Measurements from ENCODE around the gene NR1H3. TPM values are rescaled to one million over a fixed set of nuclear protein-coding genes. Genes with fewer than 3 reads are reported as not detected.

The NR1H3 gene
- total and polyA plus RNA-seq, 9 donors: 18.0 to 39.7 (median 27.3) TPM

DNA sequence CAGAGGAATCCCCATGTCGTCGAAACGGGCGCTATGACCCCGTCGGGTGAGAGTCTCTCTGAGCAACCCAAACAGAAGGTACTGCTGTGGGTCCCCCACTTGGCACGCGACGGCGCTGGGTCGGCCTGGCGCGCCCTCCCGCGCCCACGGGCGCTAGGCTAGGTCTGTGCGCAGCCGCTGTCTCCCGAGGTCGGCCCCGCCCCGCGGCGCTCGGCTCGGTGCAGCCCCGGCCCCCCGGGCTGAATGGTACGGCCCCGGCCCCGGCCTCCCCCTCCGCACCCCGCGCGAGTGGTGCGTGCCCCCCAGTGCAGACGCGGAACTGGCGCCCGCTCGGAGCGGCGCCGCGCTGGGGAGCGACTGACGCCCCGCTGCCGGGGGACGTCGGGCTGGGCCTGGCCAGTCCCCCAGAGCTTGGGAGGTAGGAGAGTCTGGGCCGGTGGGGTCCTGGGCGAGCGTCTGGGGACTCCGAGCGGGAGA lies 12.1 kb downstream of the NR1H3 start, which contains the start of gene MADD:
Gene MADD (plus strand): TSS at position 305 of the 477 bp plus-strand sequence.
- Histone ChIP-seq H3K36me3 (no peaks in the 10 kb centered on the region), H3K4me1 (ENCODE audit: insufficient read depth) (peaks cover 1% of the 10 kb centered on the region), H3K4me3 (peak within 1 kb of the TSS; percentile 88), H3K27ac (peak within 1 kb of the TSS; percentile 80 to 98), H3K9me3 (no peaks in the 10 kb centered on the region), H3K27me3 (no peaks in the 10 kb centered on the region)
- TF ChIP-seq EP300 (IDR thresholded peaks at IDR 0.05): no peak
- TF ChIP-seq, protein P1, sequence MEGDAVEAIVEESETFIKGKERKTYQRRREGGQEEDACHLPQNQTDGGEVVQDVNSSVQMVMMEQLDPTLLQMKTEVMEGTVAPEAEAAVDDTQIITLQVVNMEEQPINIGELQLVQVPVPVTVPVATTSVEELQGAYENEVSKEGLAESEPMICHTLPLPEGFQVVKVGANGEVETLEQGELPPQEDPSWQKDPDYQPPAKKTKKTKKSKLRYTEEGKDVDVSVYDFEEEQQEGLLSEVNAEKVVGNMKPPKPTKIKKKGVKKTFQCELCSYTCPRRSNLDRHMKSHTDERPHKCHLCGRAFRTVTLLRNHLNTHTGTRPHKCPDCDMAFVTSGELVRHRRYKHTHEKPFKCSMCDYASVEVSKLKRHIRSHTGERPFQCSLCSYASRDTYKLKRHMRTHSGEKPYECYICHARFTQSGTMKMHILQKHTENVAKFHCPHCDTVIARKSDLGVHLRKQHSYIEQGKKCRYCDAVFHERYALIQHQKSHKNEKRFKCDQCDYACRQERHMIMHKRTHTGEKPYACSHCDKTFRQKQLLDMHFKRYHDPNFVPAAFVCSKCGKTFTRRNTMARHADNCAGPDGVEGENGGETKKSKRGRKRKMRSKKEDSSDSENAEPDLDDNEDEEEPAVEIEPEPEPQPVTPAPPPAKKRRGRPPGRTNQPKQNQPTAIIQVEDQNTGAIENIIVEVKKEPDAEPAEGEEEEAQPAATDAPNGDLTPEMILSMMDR (IDR thresholded peaks at IDR 0.05): no peak
- TF ChIP-seq POLR2A (IDR thresholded peaks at IDR 0.05): peak; percentile 68
- WGBS, 3 donors: 1% methylated on average over 17 to 57 of the region's 57 CpGs
- intact Hi-C loops (cut with DNase I): loop anchor here in 2 of 4 donors (5.0 to 10.0 kb wide), 2 partner anchors 85 to 93 kb away; partner anchors contain the start of genes ARFGAP2 (in 1 of the 2) and MYBPC3 (in 1 of the 2)
- DNase-seq: peak; percentile 87 to 93 (median 90)

DNA sequence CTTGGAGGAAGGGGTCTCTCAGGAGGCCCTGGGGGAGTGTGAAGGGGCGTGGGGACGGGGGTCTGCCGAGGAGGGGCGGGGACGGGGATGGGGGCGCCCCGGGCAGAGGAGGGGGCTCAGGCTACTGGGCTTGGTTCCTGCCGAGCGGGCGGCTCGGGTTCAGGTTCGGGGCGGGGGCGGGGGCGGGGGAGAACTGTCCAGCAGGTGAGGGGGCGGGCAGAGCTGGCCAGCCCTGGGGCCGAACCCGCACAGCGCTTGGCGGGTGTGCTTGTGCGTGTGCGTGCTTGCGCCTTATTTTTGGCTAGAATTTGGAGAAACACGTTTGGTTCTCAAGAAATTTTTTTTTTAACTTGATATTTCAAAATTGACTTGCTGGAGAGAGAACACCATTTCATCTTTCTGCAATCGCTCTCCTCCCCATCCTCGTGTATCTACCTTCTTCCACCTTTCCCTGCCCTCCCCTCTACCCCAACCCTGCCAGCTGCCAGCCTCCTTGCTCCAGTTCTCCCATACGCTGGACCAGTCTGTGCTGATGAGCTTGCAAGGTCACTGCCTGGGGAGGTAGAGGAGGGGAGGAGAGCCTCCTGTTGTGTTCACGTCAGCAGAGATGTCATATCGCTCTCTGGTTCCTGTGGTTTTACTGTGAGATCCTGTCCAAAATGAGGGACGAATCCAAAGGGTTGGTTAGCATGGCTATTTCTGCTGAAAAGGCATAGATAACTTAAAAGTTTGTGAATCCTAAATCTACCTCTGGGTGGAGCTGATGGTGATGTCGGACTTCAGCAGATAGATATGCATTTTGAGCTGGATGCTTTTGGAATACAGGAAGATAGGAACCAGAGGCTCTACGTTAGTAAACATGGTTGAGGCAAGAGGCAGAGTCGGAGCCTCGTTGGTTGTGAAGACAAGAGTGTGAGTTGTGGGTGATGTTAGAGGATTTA lies 12.8 kb downstream of the NR1H3 start:
- Histone ChIP-seq H3K9me3 (no peaks in the 10 kb centered on the region), H3K36me3 (no peaks in the 10 kb centered on the region), H3K4me1 (ENCODE audit: insufficient read depth) (peaks cover 1% of the 10 kb centered on the region), H3K4me3 (peak overlapping the region; percentile 88), H3K27ac (peak overlapping the region; percentile 80 to 98), H3K27me3 (no peaks in the 10 kb centered on the region)
- TF ChIP-seq POLR2A (IDR thresholded peaks at IDR 0.05): no peak
- TF ChIP-seq EP300 (IDR thresholded peaks at IDR 0.05): no peak
- TF ChIP-seq, protein P1 (IDR thresholded peaks at IDR 0.05): no peak
- WGBS, 3 donors: 1 to 2% (median 1%) methylated on average over 33 to 34 of the region's 34 CpGs
- peak in 1 of 5 donors; percentile 53 for DNase-seq
- intact Hi-C loops (cut with DNase I): no loop called here

DNA sequence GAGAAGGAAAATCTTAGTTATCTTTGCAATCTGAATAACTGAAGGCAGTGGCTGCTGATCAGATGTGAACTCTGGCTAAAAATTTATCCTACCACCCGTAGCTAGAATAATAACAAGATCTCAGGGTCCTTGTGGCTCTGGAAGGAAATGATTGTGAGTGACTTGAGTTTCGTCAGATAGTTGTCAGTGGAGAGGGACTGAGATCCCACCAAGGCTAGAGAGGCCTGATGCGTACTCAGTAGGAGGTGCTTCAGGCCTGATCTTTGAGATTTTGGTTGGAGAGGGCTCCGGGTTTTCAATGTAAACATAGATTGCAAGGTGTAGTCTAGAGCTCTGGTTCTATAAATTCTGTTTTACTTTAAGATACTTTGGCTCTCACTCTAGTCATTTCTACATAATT lies 13.5 kb downstream of the NR1H3 start:
- H3K27ac ChIP-seq: no peak overlapping the region
- H3K4me3 ChIP-seq: no peak overlapping the region
- peaks cover 1% of the 10 kb centered on the region for H3K4me1 ChIP-seq (ENCODE audit: insufficient read depth)
- H3K9me3 ChIP-seq: no peaks in the 10 kb centered on the region
- H3K27me3 ChIP-seq: no peaks in the 10 kb centered on the region
- H3K36me3 ChIP-seq: no peaks in the 10 kb centered on the region
- intact Hi-C loops (cut with DNase I): no loop called here
- TF ChIP-seq, protein P1 (IDR thresholded peaks at IDR 0.05): no peak
- TF ChIP-seq POLR2A (IDR thresholded peaks at IDR 0.05) (no peak), EP300 (IDR thresholded peaks at IDR 0.05) (no peak)
- DNase-seq: no peak
- WGBS, 3 donors: 46 to 65% (median 53%) methylated on average over 4 of the region's 4 CpGs

DNA sequence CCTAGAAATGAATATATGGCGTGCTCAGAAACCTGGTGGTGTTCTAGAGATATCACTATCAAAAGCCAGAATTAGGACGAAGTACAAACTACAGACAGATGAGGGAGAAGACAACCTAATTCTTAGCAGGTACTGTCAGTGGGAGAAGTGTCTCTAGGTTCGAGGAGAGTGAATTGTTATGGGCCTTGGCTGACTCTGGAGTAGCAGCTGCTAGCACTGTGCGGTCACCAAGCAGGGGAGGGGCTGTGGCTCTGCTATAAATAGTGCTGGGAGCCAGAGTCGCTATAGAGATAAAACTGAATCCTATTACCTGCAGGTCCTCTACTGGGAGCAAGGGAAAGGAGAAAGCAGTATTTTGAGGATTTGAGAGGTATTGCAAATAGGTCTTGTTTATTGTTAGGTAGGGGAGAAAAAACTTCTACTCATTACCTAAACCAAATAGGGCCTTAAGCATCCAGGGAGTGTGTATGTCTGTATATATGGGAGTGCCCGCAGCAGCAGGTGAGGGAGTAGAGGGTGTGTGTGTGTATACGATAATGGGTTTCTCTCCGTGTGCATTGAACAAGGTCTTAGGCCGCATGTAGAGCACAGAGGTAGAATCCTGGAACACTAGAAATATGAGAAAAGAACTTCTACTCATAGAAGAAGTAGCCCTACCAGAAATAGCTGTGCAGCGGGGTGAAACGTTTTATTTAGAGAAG lies 14.3 kb downstream of the NR1H3 start:
- 57 to 65% (median 61%) methylated on average over 11 of the region's 11 CpGs for WGBS, 3 donors
- intact Hi-C loops (cut with DNase I): no loop called here

More for the DNA sequence above, 14.3 kb downstream of the NR1H3 start:
- Histone ChIP-seq H3K4me1 (ENCODE audit: insufficient read depth) (peaks cover 1% of the 10 kb centered on the region), H3K9me3 (no peaks in the 10 kb centered on the region), H3K36me3 (no peaks in the 10 kb centered on the region), H3K4me3 (no peak overlapping the region), H3K27ac (no peak overlapping the region), H3K27me3 (no peaks in the 10 kb centered on the region)
- DNase-seq: no peak
- TF ChIP-seq, protein P1 (IDR thresholded peaks at IDR 0.05): no peak
- TF ChIP-seq EP300 (IDR thresholded peaks at IDR 0.05) (no peak), POLR2A (IDR thresholded peaks at IDR 0.05) (no peak)
